OCI-LY7 (cell line): Measurements from ENCODE around the gene SCGB3A1. TPM values are rescaled to one million over a fixed set of nuclear protein-coding genes. Genes with fewer than 3 reads are reported as not detected.

Experiments used
- BruUV-seq: library from RNA; stranded (reverse); fragments of 400-500 nt; replicated peaks from 2 replicates; lab custom pipeline; 2021; lab: Mats Ljungman, UMichigan
- CTCF ChIA-PET: fragments of 300-600 bp; sonication (Branson Sonifier 250); formaldehyde crosslinking; loops from one replicate; lab custom pipeline; 2022; ENCODE audit warnings: antibody characterized with exemption; ENCODE audit not compliant: unreplicated experiment; lab: Charles Lee
- POLR2A ChIA-PET: fragments of 300-600 bp; sonication (Branson Sonifier 250); formaldehyde crosslinking; loops from one replicate; lab custom pipeline; 2022; ENCODE audit warnings: antibody characterized with exemption; lab: Charles Lee
- DNase-seq: peaks from one replicate; pipeline ENCODE4 v3.0.0-alpha.2; 2015; ENCODE audit warnings: low spot score
- H2AFZ ChIP-seq: fragments of 200-600 bp; sonication (generic), shearing (Covaris generic); 2 replicates; pipeline ENCODE4 v1.6.1; 2014; ENCODE audit warnings: mild to moderate bottlenecking, antibody characterized with exemption, low read length, moderate library complexity
- H3K27ac ChIP-seq: fragments of 200-600 bp; sonication (generic); 2 replicates; pipeline ENCODE4 v1.5.1; 2014; ENCODE audit warnings: mixed run types, low read depth, mild to moderate bottlenecking, moderate library complexity, low read length, inconsistent platforms; ENCODE audit not compliant: poor library complexity, severe bottlenecking
- H3K36me3 ChIP-seq: fragments of 200-600 bp; sonication (generic); 2 replicates; pipeline ENCODE4 v1.6.1; 2014; ENCODE audit warnings: mild to moderate bottlenecking, antibody characterized with exemption, low read length, moderate library complexity, mixed read lengths; ENCODE audit not compliant: insufficient read depth
- H3K4me1 ChIP-seq: fragments of 200-600 bp; sonication (generic); 2 replicates; pipeline ENCODE4 v1.5.1; 2014; ENCODE audit warnings: mild to moderate bottlenecking, low read length; ENCODE audit not compliant: insufficient read depth, poor library complexity, severe bottlenecking
- H3K4me2 ChIP-seq: fragments of 200-600 bp; sonication (generic); 2 replicates; pipeline ENCODE4 v1.6.1; 2014; ENCODE audit warnings: mild to moderate bottlenecking, low read length
- H3K4me3 ChIP-seq: fragments of 200-600 bp; sonication (generic); 2 replicates; pipeline ENCODE4 v1.5.1; 2014; ENCODE audit warnings: mild to moderate bottlenecking, low read depth, low read length; ENCODE audit not compliant: poor library complexity, severe bottlenecking
- H3K79me2 ChIP-seq: fragments of 200-600 bp; sonication (generic); 2 replicates; pipeline ENCODE4 v1.6.1; 2016; ENCODE audit warnings: low read depth, mild to moderate bottlenecking, low read length, moderate library complexity, mixed read lengths; ENCODE audit not compliant: insufficient read depth
- H3K9me2 ChIP-seq: fragments of 200-600 bp; sonication (generic); 2 replicates; pipeline ENCODE4 v1.6.1; 2016; ENCODE audit warnings: mild to moderate bottlenecking, low read length, mixed read lengths; ENCODE audit not compliant: insufficient read depth
- H3K9me3 ChIP-seq: fragments of 200-600 bp; sonication (generic); 2 replicates; pipeline ENCODE4 v1.6.1; 2014; ENCODE audit warnings: mild to moderate bottlenecking, mixed run types, low read length, mixed read lengths
- H4K20me1 ChIP-seq: fragments of 200-600 bp; sonication (generic); 2 replicates; pipeline ENCODE4 v1.6.1; 2014; ENCODE audit warnings: mild to moderate bottlenecking, antibody characterized with exemption, low read length, moderate library complexity, mixed read lengths; ENCODE audit not compliant: insufficient read depth
- EZH2phosphoT487 ChIP-seq: fragments of 200-600 bp; sonication (generic); IDR thresholded peaks from 2 replicates; pipeline ENCODE4 v1.6.1; 2018; ENCODE audit warnings: low read depth, borderline replicate concordance, mild to moderate bottlenecking, mixed run types, antibody characterized with exemption, low read length, moderate library complexity, mixed read lengths
- intact Hi-C: fragments of 100-400 bp; cut with micrococcal nuclease; formaldehyde crosslinking; loops from one replicate; pipeline ENCODE4 v1.10.0; 2022; ENCODE audit not compliant: unreplicated experiment
- total RNA-seq, 2 experiments: library from RNA; depleted of rRNA in 1 of 2; stranded (reverse); fragments of >200 nt in 1 of 2; shearing (Covaris generic) in 1 of 2; gene quantifications; 2 replicates each; pipeline ENCODE4 v1.2.3, GENCODE V29; 2014 to 2022
- TF ChIP-seq, protein P1 (sequence below): fragments of 200-600 bp; sonication (generic); conservative IDR thresholded peaks from 2 replicates; pipeline ENCODE4 v1.5.1; 2014; ENCODE audit warnings: mild to moderate bottlenecking, antibody characterized with exemption, low read length, moderate library complexity, mixed read lengths

The SCGB3A1 gene
- total RNA-seq, 2 experiments from 2014 or later, result not detected

DNA sequence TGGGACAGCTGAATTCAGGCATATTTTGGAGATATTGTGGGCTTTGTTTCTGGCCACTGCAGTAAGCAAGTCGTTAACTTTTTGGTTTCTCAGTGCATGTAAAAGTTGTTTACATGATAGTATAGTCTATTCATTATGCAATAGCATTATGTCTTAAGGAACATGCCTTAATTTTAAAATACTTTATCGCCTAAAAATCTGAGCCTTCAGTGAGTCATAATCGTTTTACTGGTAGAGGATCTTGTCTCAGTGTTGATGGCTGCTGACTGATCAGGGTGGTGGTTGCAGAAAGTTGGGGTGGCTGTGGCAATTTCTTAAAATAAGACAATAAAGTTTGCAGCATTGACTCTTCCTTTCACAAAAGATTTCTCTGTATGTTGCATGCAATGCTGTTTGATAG, 5.1 kb downstream of the SCGB3A1 start:
- Histone ChIP-seq H3K9me2 (no peaks in the 10 kb centered on the region), H3K27ac (no peak overlapping the region), H3K4me1 (no peaks in the 10 kb centered on the region), H4K20me1 (no peaks in the 10 kb centered on the region), H3K4me3 (no peak overlapping the region), H3K9me3 (no peaks in the 10 kb centered on the region), H2AFZ (no peak overlapping the region), H3K4me2 (no peak overlapping the region), H3K79me2 (no peaks in the 10 kb centered on the region), H3K36me3 (no peaks in the 10 kb centered on the region)
- intact Hi-C loops, result no loop called here
- POLR2A ChIA-PET, result interaction anchor here (0.9 kb wide), 1 partner anchor 9 kb away, joined by 3 read pairs; no protein-coding TSS in a partner anchor
- CTCF ChIA-PET, result no interaction called here
- BruUV-seq, result no TSS peak
- DNase-seq, result no peak
- TF ChIP-seq, protein P1, sequence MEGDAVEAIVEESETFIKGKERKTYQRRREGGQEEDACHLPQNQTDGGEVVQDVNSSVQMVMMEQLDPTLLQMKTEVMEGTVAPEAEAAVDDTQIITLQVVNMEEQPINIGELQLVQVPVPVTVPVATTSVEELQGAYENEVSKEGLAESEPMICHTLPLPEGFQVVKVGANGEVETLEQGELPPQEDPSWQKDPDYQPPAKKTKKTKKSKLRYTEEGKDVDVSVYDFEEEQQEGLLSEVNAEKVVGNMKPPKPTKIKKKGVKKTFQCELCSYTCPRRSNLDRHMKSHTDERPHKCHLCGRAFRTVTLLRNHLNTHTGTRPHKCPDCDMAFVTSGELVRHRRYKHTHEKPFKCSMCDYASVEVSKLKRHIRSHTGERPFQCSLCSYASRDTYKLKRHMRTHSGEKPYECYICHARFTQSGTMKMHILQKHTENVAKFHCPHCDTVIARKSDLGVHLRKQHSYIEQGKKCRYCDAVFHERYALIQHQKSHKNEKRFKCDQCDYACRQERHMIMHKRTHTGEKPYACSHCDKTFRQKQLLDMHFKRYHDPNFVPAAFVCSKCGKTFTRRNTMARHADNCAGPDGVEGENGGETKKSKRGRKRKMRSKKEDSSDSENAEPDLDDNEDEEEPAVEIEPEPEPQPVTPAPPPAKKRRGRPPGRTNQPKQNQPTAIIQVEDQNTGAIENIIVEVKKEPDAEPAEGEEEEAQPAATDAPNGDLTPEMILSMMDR, result no peak
- no peak for TF ChIP-seq EZH2phosphoT487

DNA sequence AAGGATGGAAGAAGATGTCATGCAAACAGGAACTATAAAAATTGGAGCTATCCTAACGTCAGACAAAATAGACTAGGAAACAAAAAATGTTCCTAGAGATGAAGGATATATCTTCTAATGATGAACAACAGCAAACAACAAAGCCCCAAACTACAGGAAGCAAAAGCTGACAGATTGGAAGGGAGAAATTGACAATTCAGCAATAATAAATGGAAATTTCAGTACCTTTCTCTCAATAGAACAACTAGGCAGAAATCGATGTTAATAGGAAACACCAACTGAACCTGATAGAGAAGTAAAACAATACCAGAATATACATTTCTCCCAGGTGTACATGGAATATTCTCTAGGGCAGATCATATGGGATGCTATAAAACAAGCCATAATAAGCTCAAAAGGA, 7.6 kb downstream of the SCGB3A1 start:
- Histone ChIP-seq H3K4me3 (no peak overlapping the region), H3K36me3 (0 out of 2 replicates have a peak, but pooled peaks cover under 1% of the 10 kb centered on the region), H3K79me2 (no peaks in the 10 kb centered on the region), H3K27ac (no peak overlapping the region), H3K9me3 (no peaks in the 10 kb centered on the region), H3K4me1 (no peaks in the 10 kb centered on the region), H2AFZ (no peak overlapping the region), H3K9me2 (no peaks in the 10 kb centered on the region), H3K4me2 (no peak overlapping the region), H4K20me1 (no peaks in the 10 kb centered on the region)
- no peak for DNase-seq
- no peak for TF ChIP-seq EZH2phosphoT487
- TF ChIP-seq, protein P1, result no peak
- BruUV-seq, result no TSS peak
- intact Hi-C loops, result no loop called here
- POLR2A ChIA-PET, result no interaction called here
- CTCF ChIA-PET, result no interaction called here

GRCh38 chr5:180580681-180581080, 10.6 kb downstream of the SCGB3A1 start:
- Histone ChIP-seq H4K20me1 (no peaks in the 10 kb centered on the region), H3K36me3 (peaks cover 30% of the 10 kb centered on the region), H3K9me2 (no peaks in the 10 kb centered on the region), H3K4me1 (no peaks in the 10 kb centered on the region), H3K4me3 (no peak overlapping the region), H2AFZ (no peak overlapping the region), H3K27ac (no peak overlapping the region), H3K4me2 (no peak overlapping the region), H3K79me2 (no peaks in the 10 kb centered on the region), H3K9me3 (no peaks in the 10 kb centered on the region)
- no TSS peak for BruUV-seq
- ChIA-PET CTCF (no interaction called here), POLR2A (interaction anchor here (0.7 kb wide), 1 partner anchor 11 kb away, joined by 7 read pairs; no protein-coding TSS in a partner anchor)
- DNase-seq, result no peak
- TF ChIP-seq, protein P1, result no peak
- no peak for TF ChIP-seq EZH2phosphoT487
- intact Hi-C loops, result no loop called here
